ENCODE measurements around the gene SLC5A11. TPM values are rescaled to one million over a fixed set of nuclear protein-coding genes. Genes with fewer than 3 reads are reported as not detected.

The SLC5A11 gene
- total RNA-seq, 1 experiment from 2014 or later = not detected

DNA sequence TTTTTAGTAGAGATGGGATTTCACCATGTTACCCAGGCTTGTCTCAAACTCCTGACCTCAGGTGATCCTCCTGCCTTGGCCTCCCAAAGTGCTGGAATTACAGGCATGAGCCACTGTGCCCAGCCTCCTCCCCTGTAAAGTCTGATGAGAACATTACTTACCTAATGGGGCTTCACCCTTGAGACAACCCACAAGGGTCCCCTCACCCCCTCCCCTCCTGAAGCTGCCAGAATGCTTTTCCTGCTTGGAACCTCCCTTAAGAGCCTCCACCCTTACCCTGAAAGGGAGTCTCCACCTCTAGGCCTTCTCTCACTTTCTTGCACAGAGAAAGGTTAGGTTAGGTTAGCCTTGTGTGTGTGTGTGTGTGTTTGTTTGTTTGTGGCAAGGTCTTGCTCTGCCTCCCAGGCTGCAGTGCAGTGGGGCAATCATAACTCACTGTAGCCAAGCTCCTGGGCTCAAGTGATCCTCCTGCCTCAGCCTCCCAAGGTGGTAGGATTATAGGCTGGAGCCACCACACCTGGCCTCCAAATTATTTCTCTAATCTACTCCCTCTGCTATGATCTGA, 8.9 kb downstream of the SLC5A11 start (continued):
- TF ChIP-seq, protein P1, sequence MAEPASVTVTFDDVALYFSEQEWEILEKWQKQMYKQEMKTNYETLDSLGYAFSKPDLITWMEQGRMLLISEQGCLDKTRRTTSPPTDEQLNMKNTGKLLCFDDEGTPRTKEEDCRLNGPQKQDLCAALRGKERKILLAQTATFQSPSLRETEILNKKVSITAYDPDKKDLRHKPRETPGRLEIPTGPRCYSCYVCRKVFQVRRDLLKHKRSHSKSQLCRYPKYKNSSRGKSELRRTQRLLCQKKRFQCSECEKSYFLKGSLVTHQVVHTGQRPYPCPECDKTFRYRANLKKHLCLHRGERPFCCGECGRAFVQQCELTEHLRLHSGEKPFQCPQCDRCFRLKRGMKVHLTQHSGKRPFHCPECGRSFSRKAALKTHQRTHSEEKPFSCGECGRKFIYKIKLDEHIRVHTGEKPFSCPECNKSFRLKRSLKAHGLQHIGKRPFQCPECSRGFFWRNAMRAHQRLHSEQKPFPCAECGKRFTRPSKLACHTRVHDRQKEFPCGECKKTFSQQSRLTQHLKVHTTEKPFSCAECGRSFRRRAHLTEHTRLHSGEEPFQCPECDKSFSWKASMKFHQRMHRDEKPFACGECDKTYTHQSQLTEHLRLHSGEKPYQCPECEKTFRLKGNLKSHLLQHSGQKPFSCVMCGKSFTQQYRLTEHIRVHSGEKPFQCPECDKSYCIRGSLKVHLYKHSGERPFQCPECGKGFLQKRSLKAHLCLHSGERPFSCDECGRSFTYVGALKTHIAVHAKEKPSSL (CRISPR knock-in tag; conservative IDR thresholded peaks at IDR 0.05) = no peak

DNA sequence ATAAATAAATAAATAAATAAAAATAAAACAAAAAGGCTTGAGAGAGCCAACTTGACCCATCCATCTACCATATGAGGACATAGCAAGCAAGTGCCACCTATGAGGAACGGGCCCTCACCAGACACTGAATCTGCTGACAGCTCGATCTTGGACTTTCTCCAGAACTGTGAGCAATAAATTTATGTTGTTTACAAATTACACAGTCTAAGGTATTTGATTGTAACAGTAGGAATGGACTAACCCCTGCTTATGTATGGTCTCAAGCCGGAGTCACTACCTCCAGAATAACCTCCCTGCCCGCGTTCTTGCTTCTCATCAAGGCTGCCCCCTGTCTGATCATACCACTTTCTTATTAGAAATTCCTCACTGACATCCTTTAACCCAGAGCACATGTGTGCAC, 9.9 kb downstream of the SLC5A11 start:
- ChIA-PET POLR2A (no interaction called here), CTCF (no interaction called here)
- H3K4me1 Mint-ChIP-seq = no peaks in the 10 kb centered on the region
- ATAC-seq (no peak), DNase-seq (ENCODE audit: low spot score) (no peak)
- no peaks in the 10 kb centered on the region for H3K36me3 Mint-ChIP-seq
- no peak overlapping the region for H3K4me3 Mint-ChIP-seq
- H3K9me3 Mint-ChIP-seq = no peaks in the 10 kb centered on the region
- no peaks in the 10 kb centered on the region for H3K27me3 Mint-ChIP-seq (ENCODE audit: low read depth)
- H3K27ac Mint-ChIP-seq = no peak overlapping the region
- TF ChIP-seq, protein P2, sequence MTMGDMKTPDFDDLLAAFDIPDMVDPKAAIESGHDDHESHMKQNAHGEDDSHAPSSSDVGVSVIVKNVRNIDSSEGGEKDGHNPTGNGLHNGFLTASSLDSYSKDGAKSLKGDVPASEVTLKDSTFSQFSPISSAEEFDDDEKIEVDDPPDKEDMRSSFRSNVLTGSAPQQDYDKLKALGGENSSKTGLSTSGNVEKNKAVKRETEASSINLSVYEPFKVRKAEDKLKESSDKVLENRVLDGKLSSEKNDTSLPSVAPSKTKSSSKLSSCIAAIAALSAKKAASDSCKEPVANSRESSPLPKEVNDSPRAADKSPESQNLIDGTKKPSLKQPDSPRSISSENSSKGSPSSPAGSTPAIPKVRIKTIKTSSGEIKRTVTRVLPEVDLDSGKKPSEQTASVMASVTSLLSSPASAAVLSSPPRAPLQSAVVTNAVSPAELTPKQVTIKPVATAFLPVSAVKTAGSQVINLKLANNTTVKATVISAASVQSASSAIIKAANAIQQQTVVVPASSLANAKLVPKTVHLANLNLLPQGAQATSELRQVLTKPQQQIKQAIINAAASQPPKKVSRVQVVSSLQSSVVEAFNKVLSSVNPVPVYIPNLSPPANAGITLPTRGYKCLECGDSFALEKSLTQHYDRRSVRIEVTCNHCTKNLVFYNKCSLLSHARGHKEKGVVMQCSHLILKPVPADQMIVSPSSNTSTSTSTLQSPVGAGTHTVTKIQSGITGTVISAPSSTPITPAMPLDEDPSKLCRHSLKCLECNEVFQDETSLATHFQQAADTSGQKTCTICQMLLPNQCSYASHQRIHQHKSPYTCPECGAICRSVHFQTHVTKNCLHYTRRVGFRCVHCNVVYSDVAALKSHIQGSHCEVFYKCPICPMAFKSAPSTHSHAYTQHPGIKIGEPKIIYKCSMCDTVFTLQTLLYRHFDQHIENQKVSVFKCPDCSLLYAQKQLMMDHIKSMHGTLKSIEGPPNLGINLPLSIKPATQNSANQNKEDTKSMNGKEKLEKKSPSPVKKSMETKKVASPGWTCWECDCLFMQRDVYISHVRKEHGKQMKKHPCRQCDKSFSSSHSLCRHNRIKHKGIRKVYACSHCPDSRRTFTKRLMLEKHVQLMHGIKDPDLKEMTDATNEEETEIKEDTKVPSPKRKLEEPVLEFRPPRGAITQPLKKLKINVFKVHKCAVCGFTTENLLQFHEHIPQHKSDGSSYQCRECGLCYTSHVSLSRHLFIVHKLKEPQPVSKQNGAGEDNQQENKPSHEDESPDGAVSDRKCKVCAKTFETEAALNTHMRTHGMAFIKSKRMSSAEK (CRISPR knock-in tag; IDR thresholded peaks at IDR 0.05; ENCODE audit: borderline replicate concordance) = no peak
- TF ChIP-seq, protein P3, sequence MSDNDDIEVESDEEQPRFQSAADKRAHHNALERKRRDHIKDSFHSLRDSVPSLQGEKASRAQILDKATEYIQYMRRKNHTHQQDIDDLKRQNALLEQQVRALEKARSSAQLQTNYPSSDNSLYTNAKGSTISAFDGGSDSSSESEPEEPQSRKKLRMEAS (CRISPR knock-in tag; IDR thresholded peaks at IDR 0.05) = no peak
- TF ChIP-seq JUN (CRISPR knock-in tag; IDR thresholded peaks at IDR 0.05) (no peak), KAT7 (CRISPR knock-in tag; IDR thresholded peaks at IDR 0.05; ENCODE audit: borderline replicate concordance) (no peak), ZNF317 (CRISPR knock-in tag; IDR thresholded peaks at IDR 0.05; ENCODE audit: borderline replicate concordance, low read depth) (no peak), HMGA2 (CRISPR knock-in tag; IDR thresholded peaks at IDR 0.05) (no peak), CREB1 (CRISPR knock-in tag; IDR thresholded peaks at IDR 0.05) (no peak), CBFB (CRISPR knock-in tag; IDR thresholded peaks at IDR 0.05; ENCODE audit: low read depth) (no peak), RELA (CRISPR knock-in tag; IDR thresholded peaks at IDR 0.05; ENCODE audit: borderline replicate concordance) (no peak), TP53 (CRISPR knock-in tag; IDR thresholded peaks at IDR 0.05) (no peak), NR2C2 (CRISPR knock-in tag; IDR thresholded peaks at IDR 0.05) (no peak), GABPB1 (CRISPR knock-in tag; IDR thresholded peaks at IDR 0.05) (no peak)
- TF ChIP-seq, protein P4, sequence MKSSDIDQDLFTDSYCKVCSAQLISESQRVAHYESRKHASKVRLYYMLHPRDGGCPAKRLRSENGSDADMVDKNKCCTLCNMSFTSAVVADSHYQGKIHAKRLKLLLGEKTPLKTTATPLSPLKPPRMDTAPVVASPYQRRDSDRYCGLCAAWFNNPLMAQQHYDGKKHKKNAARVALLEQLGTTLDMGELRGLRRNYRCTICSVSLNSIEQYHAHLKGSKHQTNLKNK (CRISPR knock-in tag; IDR thresholded peaks at IDR 0.05) = no peak
- TF ChIP-seq, protein P5, sequence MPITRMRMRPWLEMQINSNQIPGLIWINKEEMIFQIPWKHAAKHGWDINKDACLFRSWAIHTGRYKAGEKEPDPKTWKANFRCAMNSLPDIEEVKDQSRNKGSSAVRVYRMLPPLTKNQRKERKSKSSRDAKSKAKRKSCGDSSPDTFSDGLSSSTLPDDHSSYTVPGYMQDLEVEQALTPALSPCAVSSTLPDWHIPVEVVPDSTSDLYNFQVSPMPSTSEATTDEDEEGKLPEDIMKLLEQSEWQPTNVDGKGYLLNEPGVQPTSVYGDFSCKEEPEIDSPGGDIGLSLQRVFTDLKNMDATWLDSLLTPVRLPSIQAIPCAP (CRISPR knock-in tag; IDR thresholded peaks at IDR 0.05) = no peak
- TF ChIP-seq, protein P6, sequence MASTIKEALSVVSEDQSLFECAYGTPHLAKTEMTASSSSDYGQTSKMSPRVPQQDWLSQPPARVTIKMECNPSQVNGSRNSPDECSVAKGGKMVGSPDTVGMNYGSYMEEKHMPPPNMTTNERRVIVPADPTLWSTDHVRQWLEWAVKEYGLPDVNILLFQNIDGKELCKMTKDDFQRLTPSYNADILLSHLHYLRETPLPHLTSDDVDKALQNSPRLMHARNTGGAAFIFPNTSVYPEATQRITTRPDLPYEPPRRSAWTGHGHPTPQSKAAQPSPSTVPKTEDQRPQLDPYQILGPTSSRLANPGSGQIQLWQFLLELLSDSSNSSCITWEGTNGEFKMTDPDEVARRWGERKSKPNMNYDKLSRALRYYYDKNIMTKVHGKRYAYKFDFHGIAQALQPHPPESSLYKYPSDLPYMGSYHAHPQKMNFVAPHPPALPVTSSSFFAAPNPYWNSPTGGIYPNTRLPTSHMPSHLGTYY (CRISPR knock-in tag; IDR thresholded peaks at IDR 0.05) = no peak
- TF ChIP-seq, protein P7, sequence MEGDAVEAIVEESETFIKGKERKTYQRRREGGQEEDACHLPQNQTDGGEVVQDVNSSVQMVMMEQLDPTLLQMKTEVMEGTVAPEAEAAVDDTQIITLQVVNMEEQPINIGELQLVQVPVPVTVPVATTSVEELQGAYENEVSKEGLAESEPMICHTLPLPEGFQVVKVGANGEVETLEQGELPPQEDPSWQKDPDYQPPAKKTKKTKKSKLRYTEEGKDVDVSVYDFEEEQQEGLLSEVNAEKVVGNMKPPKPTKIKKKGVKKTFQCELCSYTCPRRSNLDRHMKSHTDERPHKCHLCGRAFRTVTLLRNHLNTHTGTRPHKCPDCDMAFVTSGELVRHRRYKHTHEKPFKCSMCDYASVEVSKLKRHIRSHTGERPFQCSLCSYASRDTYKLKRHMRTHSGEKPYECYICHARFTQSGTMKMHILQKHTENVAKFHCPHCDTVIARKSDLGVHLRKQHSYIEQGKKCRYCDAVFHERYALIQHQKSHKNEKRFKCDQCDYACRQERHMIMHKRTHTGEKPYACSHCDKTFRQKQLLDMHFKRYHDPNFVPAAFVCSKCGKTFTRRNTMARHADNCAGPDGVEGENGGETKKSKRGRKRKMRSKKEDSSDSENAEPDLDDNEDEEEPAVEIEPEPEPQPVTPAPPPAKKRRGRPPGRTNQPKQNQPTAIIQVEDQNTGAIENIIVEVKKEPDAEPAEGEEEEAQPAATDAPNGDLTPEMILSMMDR (IDR thresholded peaks at IDR 0.05) = no peak
- TF ChIP-seq, protein P8, sequence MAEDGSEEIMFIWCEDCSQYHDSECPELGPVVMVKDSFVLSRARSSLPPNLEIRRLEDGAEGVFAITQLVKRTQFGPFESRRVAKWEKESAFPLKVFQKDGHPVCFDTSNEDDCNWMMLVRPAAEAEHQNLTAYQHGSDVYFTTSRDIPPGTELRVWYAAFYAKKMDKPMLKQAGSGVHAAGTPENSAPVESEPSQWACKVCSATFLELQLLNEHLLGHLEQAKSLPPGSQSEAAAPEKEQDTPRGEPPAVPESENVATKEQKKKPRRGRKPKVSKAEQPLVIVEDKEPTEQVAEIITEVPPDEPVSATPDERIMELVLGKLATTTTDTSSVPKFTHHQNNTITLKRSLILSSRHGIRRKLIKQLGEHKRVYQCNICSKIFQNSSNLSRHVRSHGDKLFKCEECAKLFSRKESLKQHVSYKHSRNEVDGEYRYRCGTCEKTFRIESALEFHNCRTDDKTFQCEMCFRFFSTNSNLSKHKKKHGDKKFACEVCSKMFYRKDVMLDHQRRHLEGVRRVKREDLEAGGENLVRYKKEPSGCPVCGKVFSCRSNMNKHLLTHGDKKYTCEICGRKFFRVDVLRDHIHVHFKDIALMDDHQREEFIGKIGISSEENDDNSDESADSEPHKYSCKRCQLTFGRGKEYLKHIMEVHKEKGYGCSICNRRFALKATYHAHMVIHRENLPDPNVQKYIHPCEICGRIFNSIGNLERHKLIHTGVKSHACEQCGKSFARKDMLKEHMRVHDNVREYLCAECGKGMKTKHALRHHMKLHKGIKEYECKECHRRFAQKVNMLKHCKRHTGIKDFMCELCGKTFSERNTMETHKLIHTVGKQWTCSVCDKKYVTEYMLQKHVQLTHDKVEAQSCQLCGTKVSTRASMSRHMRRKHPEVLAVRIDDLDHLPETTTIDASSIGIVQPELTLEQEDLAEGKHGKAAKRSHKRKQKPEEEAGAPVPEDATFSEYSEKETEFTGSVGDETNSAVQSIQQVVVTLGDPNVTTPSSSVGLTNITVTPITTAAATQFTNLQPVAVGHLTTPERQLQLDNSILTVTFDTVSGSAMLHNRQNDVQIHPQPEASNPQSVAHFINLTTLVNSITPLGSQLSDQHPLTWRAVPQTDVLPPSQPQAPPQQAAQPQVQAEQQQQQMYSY (CRISPR knock-in tag; IDR thresholded peaks at IDR 0.05) = no peak

Data from WTC11 (cell line).